Spinal cord (tissue), 10 donors: ENCODE measurements around the gene TEX50. TPM values are rescaled to one million over a fixed set of nuclear protein-coding genes. Genes with fewer than 3 reads are reported as not detected.
"Not testable (repeated sequence)": the region's sequence is repeated elsewhere in the genome, so short reads cannot be mapped to it uniquely, and the experiment has no call there.

Source experiments
- DNase-seq, 6 donors: peaks; one replicate each; pipeline versions ENCODE4 v3.0.0 to v3.0.0-alpha.2; 2013 to 2015; ENCODE audit warnings: low spot score in 6 of 6, low read depth in 4 of 6
- H3K27ac ChIP-seq: one replicate; pipeline ENCODE4 v1.5.1; 2013; ENCODE audit warnings: low read depth, low read length, control low read depth
- H3K27me3 ChIP-seq: one replicate; pipeline ENCODE4 v1.6.1; 2013; ENCODE audit warnings: low read length; ENCODE audit not compliant: control insufficient read depth, insufficient read depth
- H3K36me3 ChIP-seq: one replicate; pipeline ENCODE4 v1.6.1; 2013; ENCODE audit warnings: low read length; ENCODE audit not compliant: control insufficient read depth, insufficient read depth
- H3K4me1 ChIP-seq: one replicate; pipeline ENCODE4 v1.6.1; 2013; ENCODE audit warnings: low read length; ENCODE audit not compliant: control insufficient read depth, insufficient read depth
- H3K4me3 ChIP-seq: one replicate; pipeline ENCODE4 v1.5.1; 2013; ENCODE audit warnings: low read depth, low read length, control low read depth
- H3K9me3 ChIP-seq: one replicate; pipeline ENCODE4 v1.6.1; 2013; ENCODE audit warnings: low read length; ENCODE audit not compliant: control insufficient read depth, insufficient read depth
- WGBS: methylation state at CpG from one replicate; pipeline ENCODE4 v1.1.5; 2013; ENCODE audit warnings: missing lambda C conversion rate; ENCODE audit not compliant: insufficient coverage; 5-methylcytosine and 5-hydroxymethylcytosine counted together
- polyA plus RNA-seq, 2 donors: library from polyadenylated mRNA; unstranded; fragments of 120-200 nt; gene quantifications; one replicate each; pipeline ENCODE4 v1.2.1, GENCODE V29; 2013; ENCODE audit not compliant: insufficient read length in 2 of 2
- total RNA-seq, 2 donors: library from RNA; depleted of rRNA in 1 of 2; stranded (reverse); fragments of 120-200 nt in 1 of 2; fragments of >200 nt in 1 of 2; gene quantifications; one replicate each; pipeline versions ENCODE4 v1.2.3 to v1.2.4, GENCODE V29; 2013 to 2014
- donor health status: healthy.

TEX50 gene
- total and polyA plus RNA-seq, 4 donors = not detected

DNA sequence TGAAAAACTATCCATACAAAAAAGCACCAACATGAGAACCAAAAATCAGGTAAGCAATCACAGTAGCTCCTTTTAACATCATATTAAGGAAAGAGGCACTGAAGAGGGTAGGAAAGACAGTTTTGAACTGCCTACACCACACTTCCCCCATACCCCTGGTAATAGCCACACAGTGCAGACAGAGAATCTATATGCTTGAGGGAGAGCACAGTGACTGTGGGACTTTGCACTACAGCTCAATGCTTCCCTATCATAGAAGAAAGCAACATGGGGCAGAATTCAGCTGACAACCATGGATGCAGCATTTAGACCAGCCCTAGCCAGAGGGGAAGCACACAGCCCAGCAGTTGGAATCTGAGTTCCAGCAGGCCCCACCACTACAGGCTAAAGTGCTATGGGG, 7.9 kb upstream of the TEX50 start:
- Histone ChIP-seq H3K4me1 (no peaks in the 10 kb centered on the region), H3K4me3 (no peak overlapping the region), H3K36me3 (no peaks in the 10 kb centered on the region), H3K27me3 (no peaks in the 10 kb centered on the region), H3K9me3 (no peaks in the 10 kb centered on the region), H3K27ac (no peak overlapping the region)
- no peak for DNase-seq

DNA sequence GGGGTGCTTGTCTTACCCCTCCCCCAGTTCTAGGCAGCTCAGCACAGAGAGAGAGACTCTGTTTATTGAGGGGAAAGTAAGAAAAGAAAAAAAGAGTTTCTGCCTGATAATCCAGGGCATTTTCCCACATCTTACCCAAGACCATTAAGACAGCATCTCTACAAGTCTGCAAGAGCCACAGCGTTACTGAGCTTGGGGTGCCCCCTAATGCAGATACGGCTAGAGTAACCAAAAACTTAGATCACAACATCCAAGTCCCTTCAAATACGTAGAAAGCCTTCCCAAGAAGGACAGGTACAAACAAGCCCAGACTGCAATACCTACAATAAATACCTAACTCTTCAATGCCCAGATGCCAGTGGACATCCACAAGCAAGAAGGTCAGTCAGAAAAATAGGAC, 6.2 kb upstream of the TEX50 start:
- no peaks in the 10 kb centered on the region for H3K36me3 ChIP-seq
- WGBS = 91% methylated on average over 3 of the region's 3 CpGs
- no peaks in the 10 kb centered on the region for H3K4me1 ChIP-seq
- no peak overlapping the region for H3K4me3 ChIP-seq
- DNase-seq = no peak
- no peaks in the 10 kb centered on the region for H3K9me3 ChIP-seq
- H3K27ac ChIP-seq = no peak overlapping the region
- no peaks in the 10 kb centered on the region for H3K27me3 ChIP-seq

DNA sequence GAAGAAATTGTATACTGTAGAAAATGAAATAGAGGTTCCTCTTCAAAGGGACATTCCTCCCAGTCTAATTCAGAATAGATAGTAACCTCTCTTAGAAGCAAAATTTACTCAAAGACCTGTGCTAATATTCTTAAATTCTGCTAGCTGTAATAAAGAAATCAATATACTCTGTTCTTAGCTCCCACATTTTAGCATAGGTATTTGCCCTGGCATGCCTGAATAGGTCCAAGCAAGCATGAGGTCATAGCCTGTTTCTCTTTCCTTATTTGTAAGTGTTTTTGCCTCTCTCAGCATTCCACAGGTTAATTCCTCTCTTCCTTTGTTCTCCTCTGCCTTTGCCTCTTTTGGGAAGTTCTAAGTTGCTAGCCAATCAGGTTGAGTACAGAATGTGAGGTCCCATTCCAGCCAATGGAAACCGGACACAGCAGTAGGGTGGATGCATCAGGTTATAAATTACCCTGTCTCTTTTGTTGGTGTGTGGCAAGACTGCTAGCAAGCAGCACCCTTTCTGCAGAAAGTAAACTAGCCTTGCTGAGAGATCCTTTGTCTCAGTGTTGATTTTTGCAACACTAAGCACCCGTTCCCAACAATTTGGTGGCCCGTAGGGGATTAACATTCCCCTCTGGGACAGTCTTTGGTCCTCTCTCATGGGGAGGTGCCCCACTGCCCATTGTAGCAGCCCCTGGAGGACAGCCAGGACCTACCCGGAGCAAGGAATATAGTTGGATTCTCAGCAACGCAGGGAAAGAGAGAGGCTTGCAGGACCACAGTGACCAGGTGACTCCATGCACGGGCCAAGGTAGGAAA, 2.3 kb downstream of the TEX50 start:
- H3K27me3 ChIP-seq, DNase-seq, H3K36me3 ChIP-seq, H3K27ac ChIP-seq, H3K9me3 ChIP-seq, H3K4me1 ChIP-seq, H3K4me3 ChIP-seq: not testable (repeated sequence)
- WGBS = 91% methylated on average over 5 of the region's 6 CpGs

DNA sequence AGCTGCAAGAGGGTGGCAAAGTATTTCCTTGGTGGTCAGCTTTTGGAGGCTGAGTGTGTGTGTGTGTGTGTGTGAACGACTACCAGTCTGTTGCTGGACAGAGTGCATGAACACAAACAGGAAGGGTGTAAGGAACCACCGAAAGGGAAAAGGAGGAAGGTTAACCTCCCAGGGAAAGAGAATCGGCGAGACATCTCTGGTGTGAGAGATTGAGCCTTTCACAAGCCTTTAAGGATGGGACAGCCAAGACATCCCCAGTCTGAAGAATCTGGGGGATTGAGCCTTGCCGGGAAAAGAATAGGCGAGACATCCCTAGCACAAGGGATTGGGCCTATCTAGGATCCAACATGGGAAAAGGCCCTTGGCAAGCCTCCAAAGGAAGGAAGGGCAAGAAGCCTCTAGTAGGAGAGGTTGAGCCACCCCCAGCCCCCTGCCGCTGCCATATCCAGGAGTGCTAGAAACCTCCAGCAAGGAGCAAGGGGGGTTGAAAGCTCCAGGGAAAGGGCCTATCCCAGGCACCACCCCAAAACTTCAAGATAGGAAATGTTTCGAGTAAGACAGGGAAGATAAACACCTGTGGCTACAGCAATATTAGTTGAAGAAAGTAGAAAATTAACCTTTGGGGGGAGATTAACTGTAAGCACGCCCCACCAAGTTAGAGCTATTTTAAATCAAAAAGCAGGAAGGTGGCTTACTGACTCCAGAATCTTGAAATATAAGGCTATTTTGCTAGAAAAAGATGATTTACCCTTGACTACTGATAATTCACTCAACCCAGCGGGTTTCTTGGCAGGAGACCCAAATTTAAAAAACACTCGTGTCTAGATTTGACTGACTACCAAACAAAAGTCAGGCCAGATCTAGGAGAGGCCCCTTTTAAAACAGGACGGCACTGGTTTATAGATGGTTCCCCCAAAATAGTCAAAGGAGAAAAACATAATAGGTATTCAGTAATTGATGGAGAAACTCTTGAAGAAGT, 3.2 kb downstream of the TEX50 start:
- no peaks in the 10 kb centered on the region for H3K27me3 ChIP-seq
- no peaks in the 10 kb centered on the region for H3K36me3 ChIP-seq
- no peak for DNase-seq
- WGBS = 90% methylated on average over 8 of the region's 12 CpGs
- no peak overlapping the region for H3K4me3 ChIP-seq
- no peaks in the 10 kb centered on the region for H3K4me1 ChIP-seq
- no peaks in the 10 kb centered on the region for H3K9me3 ChIP-seq
- no peak overlapping the region for H3K27ac ChIP-seq

DNA sequence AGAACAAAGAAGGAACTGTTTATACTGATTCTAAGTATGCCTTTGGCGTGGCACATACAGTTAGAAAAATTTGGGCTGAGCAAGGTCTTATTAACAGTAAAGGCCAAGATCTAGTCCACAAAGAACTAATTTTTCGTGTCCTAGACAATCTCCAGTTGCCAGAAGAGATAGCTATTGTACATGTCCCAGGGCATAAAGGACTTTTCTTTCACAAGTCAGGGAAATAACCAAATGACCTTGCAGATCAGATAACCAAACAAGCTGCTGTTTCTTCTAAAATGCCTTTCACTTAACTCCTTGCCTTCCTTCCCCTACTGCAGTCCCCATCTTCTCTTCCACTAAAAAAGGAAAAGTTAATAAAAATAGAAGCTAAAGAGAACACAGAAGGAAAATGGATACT, 4.0 kb downstream of the TEX50 start:
- WGBS = 31% methylated on average over 2 of the region's 2 CpGs
- H3K4me1 ChIP-seq = no peaks in the 10 kb centered on the region
- no peak overlapping the region for H3K4me3 ChIP-seq
- no peak overlapping the region for H3K27ac ChIP-seq
- no peaks in the 10 kb centered on the region for H3K9me3 ChIP-seq
- DNase-seq = no peak
- H3K36me3 ChIP-seq = no peaks in the 10 kb centered on the region
- H3K27me3 ChIP-seq = no peaks in the 10 kb centered on the region

DNA sequence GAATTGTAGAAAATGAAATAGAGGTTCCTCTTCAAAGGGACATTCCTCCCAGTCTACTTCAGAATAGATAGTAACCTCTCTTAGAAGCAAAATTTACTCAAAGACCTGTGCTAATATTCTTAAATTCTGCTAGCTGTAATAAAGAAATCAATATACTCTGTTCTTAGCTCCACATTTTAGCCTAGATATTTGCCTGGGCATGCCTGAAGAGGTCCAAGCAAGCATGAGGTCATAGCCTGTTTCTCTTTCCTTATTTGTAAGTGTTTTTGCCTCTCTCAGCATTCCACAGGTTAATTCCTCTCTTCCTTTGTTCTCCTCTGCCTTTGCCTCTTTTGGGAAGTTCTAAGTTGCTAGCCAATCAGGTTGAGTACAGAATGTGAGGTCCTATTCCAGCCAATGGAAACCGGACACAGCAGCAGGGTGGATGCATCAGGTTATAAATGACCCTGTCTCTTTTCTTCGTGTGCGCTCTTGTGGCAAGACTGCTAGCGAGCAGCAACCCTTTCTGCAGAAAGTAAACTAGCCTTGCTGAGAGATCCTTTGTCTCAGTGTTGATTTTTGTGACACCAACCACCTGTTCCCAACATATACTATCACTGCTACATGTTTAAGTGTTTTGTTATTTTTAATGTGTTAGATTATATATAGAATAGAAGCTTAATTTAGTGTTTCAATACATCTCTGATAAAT, 7.5 kb downstream of the TEX50 start:
- not testable (repeated sequence) for H3K4me1 ChIP-seq, H3K4me3 ChIP-seq, H3K36me3 ChIP-seq, H3K9me3 ChIP-seq, H3K27me3 ChIP-seq, DNase-seq, H3K27ac ChIP-seq
- 77% methylated on average over 4 of the region's 4 CpGs for WGBS

DNA sequence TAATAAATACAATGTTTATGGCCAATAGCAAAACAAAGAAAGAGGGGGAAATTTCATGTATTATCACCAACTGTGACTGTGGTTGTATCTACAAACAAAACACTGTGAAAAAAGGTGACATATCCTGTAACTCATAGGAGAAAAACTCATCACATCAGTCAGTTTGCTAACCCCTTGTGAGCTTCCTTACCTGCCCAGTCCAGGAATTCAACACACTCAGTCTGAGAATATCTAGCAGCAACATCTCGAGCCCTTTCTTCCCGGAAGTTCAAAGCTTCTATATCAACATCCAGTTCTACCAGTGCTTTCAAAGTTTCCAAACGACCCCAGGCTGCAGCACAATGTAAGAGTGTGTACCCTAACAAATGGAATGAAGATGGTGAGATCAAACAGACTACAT, 11.5 kb downstream of the TEX50 start:
- H3K4me1 ChIP-seq = no peaks in the 10 kb centered on the region
- no peaks in the 10 kb centered on the region for H3K27me3 ChIP-seq
- WGBS = no CpG with 5 or more reads among the region's 3 CpGs

DNA sequence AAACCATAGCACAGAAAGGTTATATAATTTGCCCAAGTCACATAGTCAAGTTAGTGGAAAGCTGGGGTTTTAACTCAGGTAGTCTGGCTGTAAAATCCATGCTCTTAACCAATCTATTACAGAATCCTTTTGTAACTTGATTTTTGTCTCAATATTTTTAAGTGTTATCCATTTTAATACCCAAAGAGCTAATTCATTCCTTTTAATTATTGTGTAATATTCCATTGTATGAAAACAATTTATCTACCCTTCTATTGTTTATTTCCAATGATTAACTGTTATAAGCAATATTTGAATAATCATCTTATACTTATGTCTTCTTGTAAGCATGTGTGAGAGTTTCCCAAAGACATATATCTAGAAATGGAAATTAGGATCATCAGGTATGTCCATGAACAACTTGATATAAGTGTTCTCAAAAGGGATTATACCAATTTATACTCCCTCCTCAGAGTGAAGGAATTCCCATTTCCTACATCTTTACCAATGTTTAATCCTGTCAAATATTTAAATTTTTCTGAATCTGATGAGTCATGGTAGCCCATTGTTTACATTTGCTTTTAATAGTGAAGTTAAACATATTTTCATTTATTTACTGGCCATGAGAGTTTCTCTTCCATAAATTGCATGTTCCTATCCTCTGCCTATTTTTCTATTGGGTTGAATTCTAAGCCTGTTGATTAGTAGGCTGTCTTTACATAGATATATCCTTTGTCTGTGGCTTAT, 13.9 kb downstream of the TEX50 start:
- H3K27me3 ChIP-seq = no peaks in the 10 kb centered on the region
- no peaks in the 10 kb centered on the region for H3K9me3 ChIP-seq
- no peak overlapping the region for H3K4me3 ChIP-seq
- DNase-seq = no peak
- H3K4me1 ChIP-seq = no peaks in the 10 kb centered on the region
- H3K36me3 ChIP-seq = no peaks in the 10 kb centered on the region
- H3K27ac ChIP-seq = no peak overlapping the region

More for the DNA sequence above, 11.5 kb downstream of the TEX50 start:
- Histone ChIP-seq H3K36me3 (no peaks in the 10 kb centered on the region), H3K27ac (no peak overlapping the region), H3K9me3 (no peaks in the 10 kb centered on the region), H3K4me3 (no peak overlapping the region)
- no peak for DNase-seq

DNA sequence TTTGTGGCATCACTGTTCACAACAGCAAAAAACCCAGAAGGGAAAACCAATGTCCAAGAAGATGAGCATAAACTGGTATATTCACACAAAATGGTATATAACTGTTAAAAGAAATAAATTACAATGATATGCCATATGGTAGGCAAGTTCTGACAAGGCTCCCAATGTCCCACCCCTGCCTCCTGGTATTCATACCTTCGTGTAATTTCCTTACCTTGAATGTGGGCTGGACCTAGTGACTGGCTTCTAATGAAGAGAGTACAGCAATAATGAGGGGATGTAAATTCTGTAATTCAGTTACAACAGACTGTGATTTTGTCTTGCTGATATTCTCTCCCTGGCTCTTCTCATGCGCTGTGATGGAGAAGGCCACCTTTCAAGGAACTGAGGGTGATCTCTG, 25.2 kb downstream of the TEX50 start:
- H3K4me3 ChIP-seq = no peak overlapping the region
- no peaks in the 10 kb centered on the region for H3K27me3 ChIP-seq
- no peaks in the 10 kb centered on the region for H3K4me1 ChIP-seq
- peaks cover 11% of the 10 kb centered on the region for H3K36me3 ChIP-seq
- no CpG with 5 or more reads among the region's 2 CpGs for WGBS
- H3K27ac ChIP-seq = no peak overlapping the region
- DNase-seq = no peak
- peaks cover 2% of the 10 kb centered on the region for H3K9me3 ChIP-seq
